CD4-positive, alpha-beta T cell treated with Interferon gamma for 1 hour (primary cell): ENCODE data around the gene TBRG1.

Experiments
- DNase-seq: peaks from one replicate; pipeline ENCODE4 v3.0.0-alpha.2; 2020

TBRG1 gene

GRCh38 chr11:124663861-124664260 lies 41.2 kb downstream of the TBRG1 start:
- no peak for DNase-seq

GRCh38 chr11:124667601-124668000 lies 44.9 kb downstream of the TBRG1 start:
- no peak for DNase-seq

- DNase-seq = peak; percentile 30
Measured at GRCh38 chr11:124669193-124669592, 46.5 kb downstream of the TBRG1 start.

- DNase-seq = peak; percentile 58
Measured at GRCh38 chr11:124670732-124671131, 48.1 kb downstream of the TBRG1 start.

GRCh38 chr11:124672536-124673215 lies 50.0 kb downstream of the TBRG1 start:
- DNase-seq = no peak

- DNase-seq = peak; percentile 89
Measured at GRCh38 chr11:124673333-124674167, 50.9 kb downstream of the TBRG1 start, which contains the start of the genes SIAE and SPA17. Gene SIAE (minus strand): TSS chr11:124673739. CDS start chr11:124673708, 31 bp downstream. Gene SPA17 (plus strand): TSS chr11:124673904. CDS start chr11:124675265, 1,361 bp downstream.

GRCh38 chr11:124674168-124674517 lies 51.5 kb downstream of the TBRG1 start:
- no peak for DNase-seq

- no peak for DNase-seq
Measured at GRCh38 chr11:124674571-124674970, 51.9 kb downstream of the TBRG1 start.

- DNase-seq = no peak
Measured at GRCh38 chr11:124676386-124676785, 53.7 kb downstream of the TBRG1 start.

GRCh38 chr11:124678416-124678815 lies 55.8 kb downstream of the TBRG1 start:
- DNase-seq = no peak

- DNase-seq = no peak
Measured at GRCh38 chr11:124681421-124681820, 58.8 kb downstream of the TBRG1 start.

- no peak for DNase-seq
Measured at GRCh38 chr11:124682443-124682842, 59.8 kb downstream of the TBRG1 start.
